GM18870 (cell line): Measurements from ENCODE around the gene ZNF234.
"Not testable (repeated sequence)": the region's sequence is repeated elsewhere in the genome, so short reads cannot be mapped to it uniquely, and the experiment has no call there.

Experiments
- ATAC-seq: cut with Tn5 transposase; IDR thresholded peaks from one replicate; pipeline ENCODE4 v1.9.1; 2021; ENCODE audit warnings: moderate library complexity; ENCODE audit not compliant: unreplicated experiment

Gene ZNF234

GRCh38 chr19:44141191-44142058, at the start of gene ZNF234:
Gene ZNF234, plus strand, starts transcription at chr19:44141554. Its CDS starts 3,079 bp downstream, at chr19:44144633.
- no peak for ATAC-seq

- ATAC-seq: no peak
Measured at GRCh38 chr19:44092108-44092507, 49.2 kb upstream of the ZNF234 start.

GRCh38 chr19:44093931-44094765, 47.2 kb upstream of the ZNF234 start, which contains the start of gene ZNF224:
Gene ZNF224, plus strand, starts transcription at chr19:44094361. Its CDS starts 3,513 bp downstream, at chr19:44097874.
- ATAC-seq: no peak

GRCh38 chr19:44107751-44108150, 33.6 kb upstream of the ZNF234 start:
- ATAC-seq: no peak

GRCh38 chr19:44109458-44109857, 31.9 kb upstream of the ZNF234 start:
- ATAC-seq: no peak

- no peak for ATAC-seq
Measured at GRCh38 chr19:44111910-44112463, 29.4 kb upstream of the ZNF234 start.

- ATAC-seq: peak; percentile 18
Measured at GRCh38 chr19:44112802-44113137, 28.6 kb upstream of the ZNF234 start.

- peak; percentile 95 for ATAC-seq
Measured at GRCh38 chr19:44113138-44113783, 28.1 kb upstream of the ZNF234 start, which contains the start of gene ZNF225. Gene ZNF225, plus strand, starts transcription at chr19:44113399. Its CDS starts 2,429 bp downstream, at chr19:44115828.

GRCh38 chr19:44113784-44114390, 27.5 kb upstream of the ZNF234 start:
- ATAC-seq: no peak

- not testable (repeated sequence) for ATAC-seq
Measured at GRCh38 chr19:44121162-44121561, 20.2 kb upstream of the ZNF234 start.

- no peak for ATAC-seq
Measured at GRCh38 chr19:44131955-44132354, 9.4 kb upstream of the ZNF234 start.

- no peak for ATAC-seq
Measured at GRCh38 chr19:44142059-44142433, 692 bp downstream of the ZNF234 start.

- ATAC-seq: no peak
Measured at GRCh38 chr19:44149776-44150175, 8.4 kb downstream of the ZNF234 start.

GRCh38 chr19:44151491-44151890, 10.1 kb downstream of the ZNF234 start:
- ATAC-seq: no peak

- ATAC-seq: no peak
Measured at GRCh38 chr19:44156475-44156874, 15.1 kb downstream of the ZNF234 start.

- ATAC-seq: no peak
Measured at GRCh38 chr19:44163789-44164188, 22.4 kb downstream of the ZNF234 start.

- no peak for ATAC-seq
Measured at GRCh38 chr19:44164327-44164672, 22.9 kb downstream of the ZNF234 start.

GRCh38 chr19:44164673-44165512, 23.5 kb downstream of the ZNF234 start, which contains the start of gene ZNF226:
Gene ZNF226, plus strand, starts transcription at chr19:44165100. Its CDS starts 4,981 bp downstream, at chr19:44170081.
- ATAC-seq: peak; percentile 88

GRCh38 chr19:44170660-44171059, 29.3 kb downstream of the ZNF234 start:
- not testable (repeated sequence) for ATAC-seq

GRCh38 chr19:44176590-44176989, 35.2 kb downstream of the ZNF234 start:
- ATAC-seq: no peak
